Left ventricle myocardium superior (tissue), 1 donor: ENCODE measurements around the gene ST3GAL3. TPM values are rescaled to one million over a fixed set of nuclear protein-coding genes. Genes with fewer than 3 reads are reported as not detected.
"Not testable (repeated sequence)": the region's sequence is repeated elsewhere in the genome, so short reads cannot be mapped to it uniquely, and the experiment has no call there.

Experiments
- ATAC-seq: fragments of 200-7000 bp; cut with Tn5 transposase; one replicate; pipeline ENCODE4 v1.9.1; 2020; ENCODE audit warnings: mild to moderate bottlenecking, moderate library complexity
- DNase-seq: peaks from one replicate; pipeline ENCODE4 v3.0.0-alpha.2; 2020
- intact Hi-C: fragments of 100-400 bp; cut with micrococcal nuclease; formaldehyde crosslinking; loops from one replicate; pipeline ENCODE4 v1.11.0; 2022
- total RNA-seq: library from RNA; stranded (reverse); fragmentation: NEBNext Ultra II Directional; extraction: Animal tissue kit (Norgen Biotek cat#: 25700); gene quantifications from one replicate; pipeline ENCODE4 v1.2.1, GENCODE V29; 2021
- donor health status: DM: no; HTN: yes; CAD: no; lungs with severe emphysema.

The ST3GAL3 gene
- total RNA-seq, 1 donor from 2014 or later = 24.7 TPM

GRCh38 chr1:43691871-43692815 is 15.2 kb upstream of the ST3GAL3 start:
- ATAC-seq (peak; percentile 31), DNase-seq (no peak)
- intact Hi-C loops = no loop called here

DNA sequence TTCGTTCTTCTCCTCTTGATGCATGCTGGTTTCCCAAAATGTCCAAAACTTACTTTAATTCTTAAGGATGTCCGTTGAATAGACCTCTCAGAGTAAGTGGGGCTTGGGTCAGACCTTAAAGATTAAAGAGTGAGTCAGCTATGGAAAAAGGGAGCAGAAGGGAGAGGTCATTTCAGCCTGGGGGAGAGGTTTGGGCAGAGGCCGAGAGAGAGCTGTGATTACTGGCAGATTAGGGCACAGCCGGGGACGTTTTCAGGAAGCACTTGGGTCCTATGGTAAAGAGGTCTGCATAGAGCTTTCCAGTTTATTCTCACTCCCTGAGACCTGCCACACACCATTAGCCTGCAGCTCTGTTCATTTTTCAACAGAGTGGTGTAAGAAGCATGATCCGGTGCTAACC is 14.0 kb upstream of the ST3GAL3 start:
- intact Hi-C loops = no loop called here
- DNase-seq (no peak), ATAC-seq (no peak)

- ATAC-seq = no peak
- DNase-seq = no peak
- intact Hi-C loops = no loop called here
Measured at GRCh38 chr1:43699281-43699680, 8.1 kb upstream of the ST3GAL3 start.

GRCh38 chr1:43703836-43704235 is 3.5 kb upstream of the ST3GAL3 start:
- DNase-seq (no peak), ATAC-seq (no peak)
- intact Hi-C loops = no loop called here

- ATAC-seq (no peak), DNase-seq (no peak)
- intact Hi-C loops = no loop called here
Measured at GRCh38 chr1:43704838-43705237, 2.5 kb upstream of the ST3GAL3 start.

- DNase-seq = no peak
- ATAC-seq = no peak
- intact Hi-C loops = no loop called here
Measured at GRCh38 chr1:43705334-43705733, 2.0 kb upstream of the ST3GAL3 start.

- DNase-seq (no peak), ATAC-seq (no peak)
- intact Hi-C loops = no loop called here
Measured at GRCh38 chr1:43705982-43706597, 1.2 kb upstream of the ST3GAL3 start.

GRCh38 chr1:43706598-43707189 is 642 bp upstream of the ST3GAL3 start:
- DNase-seq (no peak), ATAC-seq (peak; percentile 32)
- intact Hi-C loops = no loop called here

GRCh38 chr1:43708002-43708410 is 670 bp downstream of the ST3GAL3 start:
- ATAC-seq = no peak
- no peak for DNase-seq
- intact Hi-C loops = no loop called here

GRCh38 chr1:43711049-43711448 is 3.7 kb downstream of the ST3GAL3 start:
- intact Hi-C loops = no loop called here
- ATAC-seq (no peak), DNase-seq (no peak)

- intact Hi-C loops = no loop called here
- DNase-seq (no peak), ATAC-seq (no peak)
Measured at GRCh38 chr1:43711524-43712386, 4.4 kb downstream of the ST3GAL3 start.

- no peak for ATAC-seq
- intact Hi-C loops = no loop called here
- no peak for DNase-seq
Measured at GRCh38 chr1:43716559-43717281, 9.4 kb downstream of the ST3GAL3 start.

DNA sequence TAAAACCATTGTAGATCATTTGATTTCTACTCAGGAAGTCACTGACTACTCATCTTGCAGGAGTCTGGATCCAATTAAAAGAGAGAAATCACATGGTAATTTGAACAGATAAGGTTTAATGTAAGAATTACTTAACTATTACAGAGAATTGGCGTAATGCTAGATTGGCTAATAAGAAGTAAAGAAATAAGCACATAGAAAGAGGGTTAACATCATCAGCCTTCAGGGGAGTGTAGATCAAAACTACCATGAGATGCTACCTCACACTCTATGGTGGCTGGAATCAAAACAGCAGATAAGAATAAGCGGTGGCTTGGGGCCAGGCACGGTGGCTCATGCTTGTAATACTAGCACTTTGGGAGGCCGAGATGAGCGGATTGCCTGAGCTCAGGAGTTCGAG is 11.7 kb downstream of the ST3GAL3 start:
- ATAC-seq (no peak), DNase-seq (no peak)
- intact Hi-C loops = no loop called here

DNA sequence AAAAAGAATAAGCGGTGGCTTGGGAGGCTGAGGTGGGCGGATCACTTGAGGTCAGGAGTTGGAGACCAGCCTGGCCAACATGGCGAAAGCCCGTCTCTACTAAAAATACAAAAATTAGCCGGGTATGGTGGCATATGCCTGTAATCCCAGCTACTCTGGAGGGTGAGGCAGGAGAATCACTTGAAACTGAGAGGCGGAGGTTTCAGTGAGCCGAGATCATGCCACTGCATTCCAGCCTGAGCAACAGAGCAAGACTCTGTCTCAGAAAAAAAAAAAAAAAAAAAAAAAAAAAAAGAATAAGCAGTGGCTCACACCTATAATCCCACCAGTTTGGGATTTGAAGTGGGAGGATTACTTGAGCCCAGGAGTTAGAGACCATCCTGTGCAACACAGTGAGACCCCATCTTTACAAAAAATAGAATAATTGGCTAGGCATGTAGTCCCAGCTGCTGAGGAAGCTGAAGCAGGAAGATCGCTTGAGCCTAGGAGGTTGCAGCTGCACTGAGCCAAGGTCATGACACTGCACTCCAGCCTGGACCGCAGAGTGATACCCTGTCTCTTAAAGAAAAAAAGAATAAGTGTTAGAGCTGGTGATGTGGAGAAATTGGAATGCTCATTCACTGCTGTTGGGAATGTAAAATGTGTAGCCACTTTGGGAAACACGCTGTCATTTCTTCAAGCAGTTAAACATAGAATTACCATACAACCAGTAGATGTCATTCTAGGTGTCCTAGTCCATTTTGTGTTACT is 12.5 kb downstream of the ST3GAL3 start:
- DNase-seq, intact Hi-C loops: not testable (repeated sequence)
- ATAC-seq = peak; percentile 43

- ATAC-seq (no peak), DNase-seq (no peak)
- intact Hi-C loops = no loop called here
Measured at GRCh38 chr1:43722810-43723209, 15.5 kb downstream of the ST3GAL3 start.

DNA sequence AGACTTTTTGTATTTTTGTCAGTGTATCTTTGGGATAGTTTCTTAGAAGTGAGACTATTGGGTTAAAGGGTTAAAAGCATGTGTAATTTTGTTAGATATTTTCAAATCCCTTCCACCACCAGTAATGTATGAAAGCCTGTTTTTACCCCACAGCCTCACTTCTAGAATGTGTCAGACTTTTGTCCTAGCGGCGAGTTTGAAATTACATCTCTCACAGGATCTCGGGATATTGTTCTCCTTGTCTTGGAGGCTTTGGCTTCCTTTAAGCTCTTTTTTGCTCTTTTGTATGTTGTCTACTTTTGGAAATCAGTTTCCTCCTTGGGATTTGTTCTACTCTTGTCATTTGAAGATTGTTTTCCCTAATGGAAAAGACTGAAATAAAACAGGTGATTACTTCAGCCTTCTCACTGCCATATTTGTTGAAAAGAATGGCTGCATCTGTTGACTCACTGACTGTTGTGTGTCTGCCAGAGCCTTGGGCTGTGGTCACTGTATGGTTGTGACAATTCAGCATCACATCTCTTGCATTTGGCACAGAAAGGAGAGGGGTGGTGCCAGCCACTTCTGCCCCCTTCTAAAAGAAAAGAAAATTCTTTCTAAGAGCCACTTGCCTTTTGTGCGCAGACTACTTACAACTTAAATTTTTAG is 22.6 kb downstream of the ST3GAL3 start:
- DNase-seq = no peak
- ATAC-seq = no peak
- intact Hi-C loops = no loop called here

GRCh38 chr1:43731867-43732531 is 24.7 kb downstream of the ST3GAL3 start:
- DNase-seq = no peak
- peak; percentile 56 for ATAC-seq
- intact Hi-C loops = no loop called here
